ENCODE measurements around the gene SCN2B.

DNA sequence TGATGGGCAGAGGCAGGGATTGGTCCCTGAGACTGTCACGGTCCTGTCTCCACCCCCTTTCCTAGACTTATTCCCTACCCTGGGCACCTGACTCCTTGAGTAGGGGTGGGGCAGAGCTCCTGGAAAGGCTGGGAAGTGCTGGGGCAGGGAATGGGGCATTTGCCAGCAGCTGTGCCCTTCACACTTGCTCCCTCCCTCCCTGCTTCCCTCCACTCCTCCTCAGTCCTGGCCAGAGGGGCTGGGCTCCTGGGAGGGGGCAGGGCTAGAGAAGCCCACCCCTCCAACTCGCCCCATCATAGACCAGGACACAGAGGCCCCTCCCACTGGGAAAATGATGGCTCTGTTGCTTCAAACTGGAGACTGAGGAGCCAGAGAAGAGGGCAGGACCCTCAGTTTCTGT, 11.6 kb downstream of the SCN2B start:
- TF ChIP-seq, protein P1, sequence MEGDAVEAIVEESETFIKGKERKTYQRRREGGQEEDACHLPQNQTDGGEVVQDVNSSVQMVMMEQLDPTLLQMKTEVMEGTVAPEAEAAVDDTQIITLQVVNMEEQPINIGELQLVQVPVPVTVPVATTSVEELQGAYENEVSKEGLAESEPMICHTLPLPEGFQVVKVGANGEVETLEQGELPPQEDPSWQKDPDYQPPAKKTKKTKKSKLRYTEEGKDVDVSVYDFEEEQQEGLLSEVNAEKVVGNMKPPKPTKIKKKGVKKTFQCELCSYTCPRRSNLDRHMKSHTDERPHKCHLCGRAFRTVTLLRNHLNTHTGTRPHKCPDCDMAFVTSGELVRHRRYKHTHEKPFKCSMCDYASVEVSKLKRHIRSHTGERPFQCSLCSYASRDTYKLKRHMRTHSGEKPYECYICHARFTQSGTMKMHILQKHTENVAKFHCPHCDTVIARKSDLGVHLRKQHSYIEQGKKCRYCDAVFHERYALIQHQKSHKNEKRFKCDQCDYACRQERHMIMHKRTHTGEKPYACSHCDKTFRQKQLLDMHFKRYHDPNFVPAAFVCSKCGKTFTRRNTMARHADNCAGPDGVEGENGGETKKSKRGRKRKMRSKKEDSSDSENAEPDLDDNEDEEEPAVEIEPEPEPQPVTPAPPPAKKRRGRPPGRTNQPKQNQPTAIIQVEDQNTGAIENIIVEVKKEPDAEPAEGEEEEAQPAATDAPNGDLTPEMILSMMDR (IDR thresholded peaks at IDR 0.05) = no peak
- no peak for TF ChIP-seq POLR2A (IDR thresholded peaks at IDR 0.05)

Measured in vagina (tissue), 2 donors.